Measurements from ENCODE around the gene NCK2. TPM values are rescaled to one million over a fixed set of nuclear protein-coding genes. Genes with fewer than 3 reads are reported as not detected.

Gene NCK2
- total and polyA plus RNA-seq, 9 of the 15 experiments (the other 6 are each of a cell fraction or from before 2014, with no cell fraction given): 0.90 to 27.9 (median 15.9) TPM

GRCh38 chr2:105802587-105802986, 57.9 kb downstream of the NCK2 start:
- ChIA-PET CTCF (ENCODE audit: low intra/inter-chr PET ratio) (no interaction called here), POLR2A (interaction anchor here (0.5 to 0.7 kb wide), 2 partner anchors 23 to 292 kb away, joined by 3 read pairs; no protein-coding TSS in a partner anchor)
- H2AFZ ChIP-seq (ENCODE audit: low read depth, low read length): no peak overlapping the region
- ATAC-seq: peak; percentile 75
- H3K4me2 ChIP-seq (ENCODE audit: insufficient read depth, low read length): no peak overlapping the region
- no peaks in the 10 kb centered on the region for H3K36me3 ChIP-seq (ENCODE audit: control insufficient read depth, insufficient read depth, low read length)
- in situ Hi-C loops (cut with MboI) (no loop called here), intact Hi-C loops (cut with micrococcal nuclease) (no loop called here)
- no peaks in the 10 kb centered on the region for H3K9me3 ChIP-seq (replicated peaks; ENCODE audit: control insufficient read depth, insufficient read depth, low read depth, low read length)
- DNase-seq (ENCODE audit: extremely low read depth in 1 of 4, low spot score in 3 of 4): peak in 1 of 4 experiments; percentile 36
- H3K9me1 ChIP-seq (ENCODE audit: control insufficient read depth, insufficient read depth, low read length): no peaks in the 10 kb centered on the region
- 32% methylated on average over 7 of the region's 7 CpGs for WGBS (ENCODE audit: insufficient coverage, low coverage, missing lambda C conversion rate)
- H3K4me1 ChIP-seq (replicated peaks in 1 of 2; ENCODE audit: control insufficient read depth in 2 of 2, insufficient read depth in 2 of 2, low read length in 2 of 2): peaks cover 9 to 33% of the 10 kb centered on the region in 2 experiments; a peak in 4 of 5 replicates
- no peaks in the 10 kb centered on the region for H4K20me1 ChIP-seq (replicated peaks; ENCODE audit: control insufficient read depth, insufficient read depth, low read length)
- peaks cover 10% of the 10 kb centered on the region; the same call in 1 of the 3 replicates for H3K79me2 ChIP-seq (ENCODE audit: control insufficient read depth, insufficient read depth, low read length)
- H3K27me3 ChIP-seq (ENCODE audit: control insufficient read depth in 2 of 2, insufficient read depth in 2 of 2, low read length in 2 of 2): no peaks in the 10 kb centered on the region
- no TSS peak for BruUV-seq (replicated peaks)
- FAIRE-seq: peak; percentile 79
- no peak overlapping the region for H3K27ac ChIP-seq (ENCODE audit: extremely low read depth, low read depth, low read length)
- H3K4me3 ChIP-seq: no peak overlapping the region
- H3K9ac ChIP-seq (ENCODE audit: insufficient read depth in 1 of 2, low read depth in 2 of 2, low read length in 2 of 2): no peak overlapping the region
- TF ChIP-seq E2F3 (CRISPR knock-in tag; IDR thresholded peaks at IDR 0.05): no peak
- TF ChIP-seq NCOA1 (IDR thresholded peaks at IDR 0.05; ENCODE audit: low read depth): no peak
- TF ChIP-seq MAZ (CRISPR knock-in tag; conservative IDR thresholded peaks at IDR 0.05 in 1 of 2, IDR thresholded peaks at IDR 0.05 in 1 of 2): no peak
- no peak for TF ChIP-seq ZBTB12 (CRISPR knock-in tag; IDR thresholded peaks at IDR 0.05)
- TF ChIP-seq, protein P1, sequence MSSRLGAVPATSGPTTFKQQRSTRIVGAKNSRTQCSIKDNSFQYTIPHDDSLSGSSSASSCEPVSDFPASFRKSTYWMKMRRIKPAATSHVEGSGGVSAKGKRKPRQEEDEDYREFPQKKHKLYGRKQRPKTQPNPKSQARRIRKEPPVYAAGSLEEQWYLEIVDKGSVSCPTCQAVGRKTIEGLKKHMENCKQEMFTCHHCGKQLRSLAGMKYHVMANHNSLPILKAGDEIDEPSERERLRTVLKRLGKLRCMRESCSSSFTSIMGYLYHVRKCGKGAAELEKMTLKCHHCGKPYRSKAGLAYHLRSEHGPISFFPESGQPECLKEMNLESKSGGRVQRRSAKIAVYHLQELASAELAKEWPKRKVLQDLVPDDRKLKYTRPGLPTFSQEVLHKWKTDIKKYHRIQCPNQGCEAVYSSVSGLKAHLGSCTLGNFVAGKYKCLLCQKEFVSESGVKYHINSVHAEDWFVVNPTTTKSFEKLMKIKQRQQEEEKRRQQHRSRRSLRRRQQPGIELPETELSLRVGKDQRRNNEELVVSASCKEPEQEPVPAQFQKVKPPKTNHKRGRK (tag; IDR thresholded peaks at IDR 0.05): no peak
- no peak for TF ChIP-seq MTF1 (CRISPR knock-in tag; IDR thresholded peaks at IDR 0.05; ENCODE audit: borderline replicate concordance)
- TF ChIP-seq ZNF445 (CRISPR knock-in tag; IDR thresholded peaks at IDR 0.05; ENCODE audit: low read depth): no peak
- TF ChIP-seq PATZ1 (CRISPR knock-in tag; IDR thresholded peaks at IDR 0.05; ENCODE audit: borderline replicate concordance): no peak
- no peak for TF ChIP-seq VEZF1 (CRISPR knock-in tag; IDR thresholded peaks at IDR 0.05)
- no peak for TF ChIP-seq SNAPC5 (CRISPR knock-in tag; IDR thresholded peaks at IDR 0.05)
- TF ChIP-seq TBL1XR1 (IDR thresholded peaks at IDR 0.05; ENCODE audit: low read length in 2 of 2): no peak
- TF ChIP-seq RHOXF2B (CRISPR knock-in tag; conservative IDR thresholded peaks at IDR 0.05): no peak
- no peak for TF ChIP-seq NR2C2 (CRISPR knock-in tag; IDR thresholded peaks at IDR 0.05)
- no peak for TF ChIP-seq NR2C2 (tag; IDR thresholded peaks at IDR 0.05)
- TF ChIP-seq MAFK (IDR thresholded peaks at IDR 0.05; ENCODE audit: low read length): no peak
- TF ChIP-seq ZNF224 (CRISPR knock-in tag; IDR thresholded peaks at IDR 0.05): no peak

All from K562 (cell line).